Lung microvascular endothelial cell (primary cell): Measurements from ENCODE around the gene SCAPER. TPM values are rescaled to one million over a fixed set of nuclear protein-coding genes. Genes with fewer than 3 reads are reported as not detected.
"Not testable (repeated sequence)": the region's sequence is repeated elsewhere in the genome, so short reads cannot be mapped to it uniquely, and the experiment has no call there.

Experiments
- DNase-seq, 2 donors: peaks; one replicate each; pipeline versions ENCODE4 v3.0.0 to v3.0.0-alpha.2; 2010; ENCODE audit warnings: low read depth in 2 of 2
- total RNA-seq: library from RNA; depleted of rRNA; stranded (reverse); fragments of >200 nt; gene quantifications from 2 replicates; pipeline ENCODE4 v1.2.1, GENCODE V29; 2014

The SCAPER gene
- total RNA-seq, 1 donor from 2014 or later: 11.5 TPM

- no peak for DNase-seq
Measured at GRCh38 chr15:76787273-76787672, 117.9 kb downstream of the SCAPER start.

- DNase-seq: no peak
Measured at GRCh38 chr15:76776969-76777368, 128.2 kb downstream of the SCAPER start.

- DNase-seq: no peak
Measured at GRCh38 chr15:76776480-76776879, 128.7 kb downstream of the SCAPER start.

GRCh38 chr15:76773234-76773633 is 131.9 kb downstream of the SCAPER start:
- DNase-seq: no peak

- DNase-seq: no peak
Measured at GRCh38 chr15:76772776-76773175, 132.4 kb downstream of the SCAPER start.

GRCh38 chr15:76764004-76764403 is 141.1 kb downstream of the SCAPER start:
- DNase-seq: no peak

- no peak for DNase-seq
Measured at GRCh38 chr15:76763554-76763953, 141.6 kb downstream of the SCAPER start.

- no peak for DNase-seq
Measured at GRCh38 chr15:76756381-76756780, 148.8 kb downstream of the SCAPER start.

GRCh38 chr15:76753771-76754170 is 151.4 kb downstream of the SCAPER start:
- peak in 1 of 2 donors; percentile 65 for DNase-seq

- no peak for DNase-seq
Measured at GRCh38 chr15:76753131-76753530, 152.0 kb downstream of the SCAPER start.

GRCh38 chr15:76752549-76752948 is 152.6 kb downstream of the SCAPER start:
- no peak for DNase-seq

GRCh38 chr15:76737573-76737972 is 167.6 kb downstream of the SCAPER start:
- no peak for DNase-seq

GRCh38 chr15:76732321-76732720 is 172.8 kb downstream of the SCAPER start:
- not testable (repeated sequence) for DNase-seq

GRCh38 chr15:76730262-76730661 is 174.9 kb downstream of the SCAPER start:
- DNase-seq: peak in 1 of 2 donors; percentile 2

GRCh38 chr15:76718863-76719262 is 186.3 kb downstream of the SCAPER start:
- DNase-seq: peak; percentile 14 to 33

GRCh38 chr15:76714950-76715349 is 190.2 kb downstream of the SCAPER start:
- DNase-seq: no peak

GRCh38 chr15:76711351-76711827 is 193.8 kb downstream of the SCAPER start:
- DNase-seq: no peak

- DNase-seq: not testable (repeated sequence)
Measured at GRCh38 chr15:76704032-76704431, 201.1 kb downstream of the SCAPER start.

- DNase-seq: no peak
Measured at GRCh38 chr15:76696840-76697239, 208.3 kb downstream of the SCAPER start.

- DNase-seq: not testable (repeated sequence)
Measured at GRCh38 chr15:76692546-76692945, 212.6 kb downstream of the SCAPER start.

GRCh38 chr15:76687592-76687991 is 217.5 kb downstream of the SCAPER start:
- DNase-seq: not testable (repeated sequence)

GRCh38 chr15:76684002-76684401 is 221.1 kb downstream of the SCAPER start:
- no peak for DNase-seq

- DNase-seq: no peak
Measured at GRCh38 chr15:76682833-76683232, 222.3 kb downstream of the SCAPER start.

- DNase-seq: peak; percentile 6 to 73
Measured at GRCh38 chr15:76682259-76682658, 222.9 kb downstream of the SCAPER start.
